LNCAP (cell line): ENCODE results near the gene MEP1B.

ENCODE experiments used
- CTCF ChIP-seq: fragments of 450-650 bp; IDR thresholded peaks from 2 replicates; pipeline ENCODE4 v1.5.1; 2017; ENCODE audit warnings: mild to moderate bottlenecking

The MEP1B gene

GRCh38 chr18:32249147-32249929 lies 59.5 kb downstream of the MEP1B start:
- TF ChIP-seq CTCF = no peak

GRCh38 chr18:32251466-32251865 lies 61.6 kb downstream of the MEP1B start:
- no peak for TF ChIP-seq CTCF

- TF ChIP-seq CTCF = no peak
These were observed 62.5 kb downstream of the MEP1B start for GRCh38 chr18:32252141-32252860.

- TF ChIP-seq CTCF = no peak
These were observed 65.7 kb downstream of the MEP1B start for GRCh38 chr18:32255570-32255969.

- no peak for TF ChIP-seq CTCF
These were observed 67.4 kb downstream of the MEP1B start for GRCh38 chr18:32257084-32257785.

- no peak for TF ChIP-seq CTCF
These were observed 68.3 kb downstream of the MEP1B start for GRCh38 chr18:32258148-32258547.

- no peak for TF ChIP-seq CTCF
These were observed 68.8 kb downstream of the MEP1B start for GRCh38 chr18:32258558-32259204.
